BLaER1 treated with 17β-estradiol and CSF1 and Interleukin-3, amounts not matched to agents 10 nM and 100 nM (cell line): ENCODE data around the gene PARD3.
"Not testable (repeated sequence)": the region's sequence is repeated elsewhere in the genome, so short reads cannot be mapped to it uniquely, and the experiment has no call there.

Experiments used
- H3K27ac ChIP-seq, 11 experiments: shearing (Covaris generic); formaldehyde crosslinking; 2 replicates each; pipeline ENCODE4 v1.8.1; 2022
- H3K27me3 ChIP-seq, 11 experiments: shearing (Covaris generic); formaldehyde crosslinking; 2 replicates each; pipeline ENCODE4 v1.8.1; 2022
- H3K36me3 ChIP-seq, 11 experiments: shearing (Covaris generic); formaldehyde crosslinking; 2 replicates each; pipeline ENCODE4 v1.8.1; 2022
- H3K4me1 ChIP-seq, 10 experiments: shearing (Covaris generic); formaldehyde crosslinking; 2 replicates each; pipeline ENCODE4 v1.8.1; 2022
- H3K4me2 ChIP-seq, 11 experiments: shearing (Covaris generic); formaldehyde crosslinking; 2 replicates each; pipeline ENCODE4 v1.8.1; 2022
- H3K4me3 ChIP-seq, 10 experiments: shearing (Covaris generic); formaldehyde crosslinking; 2 replicates each; pipeline ENCODE4 v1.8.1; 2022
- H3K9ac ChIP-seq, 11 experiments: shearing (Covaris generic); formaldehyde crosslinking; 2 replicates each; pipeline ENCODE4 v1.8.1; 2022
- H3K9me3 ChIP-seq, 11 experiments: shearing (Covaris generic); formaldehyde crosslinking; replicated peaks in 1 of 11; 2 replicates each; pipeline ENCODE4 v1.8.1; 2022
- H4K20me1 ChIP-seq, 11 experiments: shearing (Covaris generic); formaldehyde crosslinking; 2 replicates each; pipeline ENCODE4 v1.8.1; 2022
- Cebpa-rat ChIP-seq, 11 experiments: shearing (Covaris generic); IDR thresholded peaks; 2 replicates each; pipeline ENCODE4 v1.8.1; 2022

Gene PARD3

DNA sequence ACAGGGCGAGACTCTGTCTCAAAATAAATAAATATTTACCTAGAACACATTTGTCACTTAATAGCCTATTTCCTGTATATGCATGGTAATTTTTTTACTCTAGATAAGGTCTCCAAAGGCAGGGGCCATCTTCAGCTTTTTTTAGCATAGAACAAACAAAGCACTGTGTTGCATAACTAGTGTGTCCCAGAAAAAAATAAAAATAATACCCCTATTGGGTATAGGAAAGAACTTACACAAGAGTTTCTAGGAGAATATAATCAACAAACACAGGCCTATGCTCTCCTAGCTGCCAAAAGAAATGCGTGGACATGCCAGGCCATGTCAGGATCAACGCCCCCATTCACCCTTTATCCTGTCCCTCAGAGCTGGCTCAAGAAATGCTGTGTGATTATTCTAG lies 103.6 kb downstream of the PARD3 start:
- Histone ChIP-seq H3K4me1 (peaks cover 0 to 11% (median 3%) of the 10 kb centered on the region in 10 experiments; a peak in 14 of 20 replicates), H3K4me2 (no peak overlapping the region), H3K27me3 (peaks cover 0 to 100% (median 0%) of the 10 kb centered on the region in 11 experiments; a peak in 11 of 22 replicates)

GRCh38 chr10:34710391-34710751 lies 104.7 kb downstream of the PARD3 start:
- Histone ChIP-seq H3K4me1 (peaks cover 0 to 15% (median 0%) of the 10 kb centered on the region in 10 experiments; a peak in 5 of 20 replicates), H3K4me2 (no peak overlapping the region), H3K9me3 (peaks cover 0 to 10% (median 0%) of the 10 kb centered on the region in 11 experiments; a peak in 7 of 22 replicates), H3K27ac (no peak overlapping the region), H3K27me3 (peaks cover 0 to 100% (median 0%) of the 10 kb centered on the region in 11 experiments; a peak in 11 of 22 replicates), H4K20me1 (peaks cover 72 to 98% (median 87%) of the 10 kb centered on the region in 11 experiments), H3K9ac (no peak overlapping the region), H3K4me3 (no peak overlapping the region), H3K36me3 (no peaks in the 10 kb centered on the region)
- no peak for TF ChIP-seq Cebpa-rat (IDR thresholded peaks at IDR 0.05)

More for the DNA sequence above, 103.6 kb downstream of the PARD3 start:
- Histone ChIP-seq H3K27ac (no peak overlapping the region), H3K4me3 (no peak overlapping the region), H4K20me1 (peaks cover 72 to 98% (median 87%) of the 10 kb centered on the region in 11 experiments), H3K36me3 (no peaks in the 10 kb centered on the region), H3K9ac (no peak overlapping the region), H3K9me3 (peaks cover 0 to 10% (median 0%) of the 10 kb centered on the region in 11 experiments; a peak in 7 of 22 replicates)
- TF ChIP-seq Cebpa-rat (IDR thresholded peaks at IDR 0.05), result no peak

DNA sequence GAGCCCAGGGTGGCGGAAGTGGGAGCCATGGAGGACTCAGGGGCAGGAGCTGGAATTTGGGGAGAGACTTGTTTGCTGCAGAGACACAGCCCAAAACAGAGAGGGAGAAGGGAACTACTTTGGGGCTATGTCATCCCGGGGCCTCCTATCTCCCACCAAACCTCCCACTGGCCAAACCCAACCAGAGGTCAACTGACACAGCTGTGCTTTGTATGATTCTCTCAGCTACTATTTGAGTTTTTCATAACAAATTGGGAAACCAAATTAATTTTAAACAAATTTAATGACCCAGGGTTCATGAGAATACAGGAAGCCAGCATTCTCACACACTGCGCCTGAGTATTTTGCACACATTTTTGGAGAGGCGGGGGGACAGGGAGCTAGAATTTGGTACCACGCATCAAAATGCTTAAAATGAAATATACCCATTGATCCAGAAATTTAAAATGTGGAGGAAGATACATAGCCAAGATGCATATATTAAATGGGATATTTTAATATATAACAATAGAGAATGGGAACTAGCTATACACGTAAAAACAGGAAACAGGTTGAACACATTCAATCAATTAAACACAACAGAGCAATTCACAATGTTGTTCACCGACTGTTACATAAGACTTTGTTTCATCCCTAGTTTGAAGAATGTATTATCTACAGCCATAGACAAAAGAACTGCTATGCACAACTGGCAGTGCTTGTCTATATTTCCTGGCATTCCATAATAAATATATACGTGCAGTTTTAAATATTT lies 105.3 kb downstream of the PARD3 start:
- H3K27ac ChIP-seq, result no peak overlapping the region
- H3K4me3 ChIP-seq, result no peak overlapping the region
- H3K4me2 ChIP-seq, result no peak overlapping the region
- peaks cover 72 to 98% (median 87%) of the 10 kb centered on the region in 11 experiments for H4K20me1 ChIP-seq
- H3K27me3 ChIP-seq, result peaks cover 0 to 100% (median 0%) of the 10 kb centered on the region in 11 experiments; a peak in 11 of 22 replicates
- peaks cover 0 to 10% (median 0%) of the 10 kb centered on the region in 11 experiments; a peak in 7 of 22 replicates for H3K9me3 ChIP-seq
- peaks cover 0 to 19% (median 0%) of the 10 kb centered on the region in 10 experiments; a peak in 5 of 20 replicates for H3K4me1 ChIP-seq
- H3K36me3 ChIP-seq, result no peaks in the 10 kb centered on the region
- H3K9ac ChIP-seq, result no peak overlapping the region
- no peak for TF ChIP-seq Cebpa-rat (IDR thresholded peaks at IDR 0.05)

GRCh38 chr10:34707656-34708055 lies 107.4 kb downstream of the PARD3 start:
- peaks cover 62 to 95% (median 81%) of the 10 kb centered on the region in 11 experiments for H4K20me1 ChIP-seq

DNA sequence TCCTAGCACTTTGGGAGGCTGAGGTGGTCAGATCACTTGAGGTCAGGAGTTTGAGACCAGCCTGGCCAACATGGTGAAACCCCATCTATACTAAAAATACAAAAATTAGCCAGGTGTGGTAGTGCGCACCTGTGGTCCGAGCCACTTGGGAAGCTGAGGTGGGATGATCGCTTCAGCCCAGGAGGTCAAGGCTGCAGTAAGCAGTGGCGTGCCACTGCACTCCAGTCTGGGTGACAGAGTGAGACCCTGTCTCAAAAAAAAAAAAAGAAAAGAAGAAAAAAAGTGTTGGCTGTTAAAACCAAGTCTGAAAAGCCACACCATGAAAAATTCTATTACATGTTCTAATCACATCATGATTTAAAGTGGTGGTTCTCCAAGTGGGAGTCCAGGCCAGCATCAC lies 108.1 kb downstream of the PARD3 start:
- not testable (repeated sequence) for H3K9ac ChIP-seq, H3K9me3 ChIP-seq, H3K4me3 ChIP-seq, H3K27ac ChIP-seq, H3K36me3 ChIP-seq, H3K4me2 ChIP-seq
- peaks cover 0 to 15% (median 0%) of the 10 kb centered on the region in 10 experiments; a peak in 5 of 20 replicates for H3K4me1 ChIP-seq
- H4K20me1 ChIP-seq, result peaks cover 55 to 95% (median 81%) of the 10 kb centered on the region in 11 experiments; a peak in 21 of 22 replicates
- peaks cover 0 to 100% (median 0%) of the 10 kb centered on the region in 11 experiments; a peak in 8 of 22 replicates for H3K27me3 ChIP-seq

More at GRCh38 chr10:34707656-34708055, 107.4 kb downstream of the PARD3 start:
- no peak overlapping the region for H3K9ac ChIP-seq
- peaks cover 0 to 15% (median 0%) of the 10 kb centered on the region in 10 experiments; a peak in 5 of 20 replicates for H3K4me1 ChIP-seq
- H3K4me2 ChIP-seq, result no peak overlapping the region
- H3K9me3 ChIP-seq, result peaks cover 0 to 10% (median 0%) of the 10 kb centered on the region in 11 experiments; a peak in 7 of 22 replicates
- no peak overlapping the region for H3K4me3 ChIP-seq
- no peaks in the 10 kb centered on the region for H3K36me3 ChIP-seq
- peaks cover 0 to 100% (median 0%) of the 10 kb centered on the region in 11 experiments; a peak in 9 of 22 replicates for H3K27me3 ChIP-seq
- no peak for TF ChIP-seq Cebpa-rat (IDR thresholded peaks at IDR 0.05)
- H3K27ac ChIP-seq, result no peak overlapping the region

GRCh38 chr10:34706147-34706546 lies 108.9 kb downstream of the PARD3 start:
- TF ChIP-seq Cebpa-rat (IDR thresholded peaks at IDR 0.05), result no peak
- H3K4me3 ChIP-seq, result no peak overlapping the region
- H3K4me1 ChIP-seq, result peaks cover 0 to 19% (median 6%) of the 10 kb centered on the region in 10 experiments; a peak in 15 of 20 replicates
- H3K27ac ChIP-seq, result no peak overlapping the region
- peak overlapping the region in 1 of 11 experiments; percentile 26; a peak in 1 of 22 replicates for H3K4me2 ChIP-seq
- peaks cover 47 to 95% (median 77%) of the 10 kb centered on the region in 11 experiments; a peak in 21 of 22 replicates for H4K20me1 ChIP-seq
- H3K9ac ChIP-seq, result no peak overlapping the region
- peaks cover 0 to 10% (median 0%) of the 10 kb centered on the region in 11 experiments; a peak in 7 of 22 replicates for H3K9me3 ChIP-seq
- no peaks in the 10 kb centered on the region for H3K36me3 ChIP-seq
- H3K27me3 ChIP-seq, result peaks cover 0 to 100% (median 0%) of the 10 kb centered on the region in 11 experiments; a peak in 7 of 22 replicates

DNA sequence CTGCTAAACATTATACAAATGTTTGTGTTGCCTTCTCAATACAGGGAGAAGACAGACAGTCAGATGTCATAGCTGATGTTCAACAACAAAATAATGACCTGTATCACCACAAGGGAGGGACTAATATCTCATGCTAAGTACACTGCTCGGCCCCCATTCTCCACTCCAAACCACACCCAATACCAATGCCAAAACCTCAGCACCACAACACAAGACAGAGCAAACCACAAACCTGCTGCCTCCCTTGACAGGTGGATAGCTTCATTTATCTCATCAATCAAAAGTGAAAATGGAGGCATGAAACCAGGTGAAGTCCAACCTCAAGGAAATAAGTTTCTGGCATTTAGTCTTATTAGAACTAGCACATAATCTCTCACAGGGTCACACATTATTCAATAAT lies 109.5 kb downstream of the PARD3 start:
- no peak overlapping the region for H3K9ac ChIP-seq
- no peak for TF ChIP-seq Cebpa-rat (IDR thresholded peaks at IDR 0.05)
- H3K27me3 ChIP-seq, result peaks cover 0 to 100% (median 0%) of the 10 kb centered on the region in 11 experiments; a peak in 7 of 22 replicates
- no peaks in the 10 kb centered on the region for H3K36me3 ChIP-seq
- peaks cover 0 to 10% (median 0%) of the 10 kb centered on the region in 11 experiments; a peak in 7 of 22 replicates for H3K9me3 ChIP-seq
- H3K27ac ChIP-seq, result no peak overlapping the region
- peak overlapping the region in 2 of 11 experiments; percentile 8 to 26; a peak in 2 of 22 replicates for H3K4me2 ChIP-seq
- H3K4me1 ChIP-seq, result peaks cover 0 to 25% (median 12%) of the 10 kb centered on the region in 10 experiments; a peak in 17 of 20 replicates
- peaks cover 41 to 95% (median 75%) of the 10 kb centered on the region in 11 experiments; a peak in 20 of 22 replicates for H4K20me1 ChIP-seq
- H3K4me3 ChIP-seq, result no peak overlapping the region

DNA sequence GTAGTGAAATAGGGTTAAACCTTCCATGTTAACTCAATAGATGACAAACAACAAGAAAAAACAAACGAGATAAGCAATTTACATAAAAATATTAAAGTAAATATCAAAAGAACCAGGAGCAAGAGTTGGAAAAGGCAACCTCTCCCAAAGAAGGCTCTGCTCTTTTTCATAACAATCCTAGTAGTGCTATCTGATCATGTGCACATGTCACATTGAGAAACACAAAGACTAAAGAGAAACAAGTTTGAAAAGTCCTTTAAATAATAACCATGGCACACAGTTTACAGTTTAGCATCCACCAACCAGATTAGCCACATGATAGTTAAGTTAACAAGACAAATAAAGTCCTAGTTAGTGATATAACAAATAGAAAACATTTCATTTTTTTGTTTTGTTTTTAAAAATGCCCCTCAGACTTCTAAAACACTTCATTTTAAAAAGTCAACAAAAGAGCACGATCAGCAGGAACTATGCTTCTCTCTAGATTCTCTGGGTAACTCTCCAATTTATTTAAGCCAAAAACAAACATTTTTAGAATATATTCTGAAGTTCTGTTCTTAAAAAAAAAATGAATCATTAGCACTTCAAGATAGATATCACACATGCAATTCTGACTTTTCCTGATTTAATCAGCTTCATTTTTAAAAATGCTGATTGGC lies 110.4 kb downstream of the PARD3 start:
- peaks cover 0 to 33% (median 15%) of the 10 kb centered on the region in 10 experiments; a peak in 17 of 20 replicates for H3K4me1 ChIP-seq
- no peak overlapping the region for H3K4me3 ChIP-seq
- peaks cover 34 to 95% (median 74%) of the 10 kb centered on the region in 11 experiments; a peak in 21 of 22 replicates for H4K20me1 ChIP-seq
- TF ChIP-seq Cebpa-rat (IDR thresholded peaks at IDR 0.05), result no peak
- no peak overlapping the region for H3K9ac ChIP-seq
- H3K27me3 ChIP-seq, result peaks cover 0 to 100% (median 0%) of the 10 kb centered on the region in 11 experiments; a peak in 7 of 22 replicates
- H3K9me3 ChIP-seq, result peaks cover 0 to 5% (median 0%) of the 10 kb centered on the region in 11 experiments; a peak in 7 of 22 replicates
- H3K27ac ChIP-seq, result no peak overlapping the region
- H3K4me2 ChIP-seq, result no peak overlapping the region
- no peaks in the 10 kb centered on the region for H3K36me3 ChIP-seq
